Measurements from ENCODE around the gene CFAP61.

CFAP61 gene

GRCh38 chr20:20065361-20065760, 13.0 kb downstream of the CFAP61 start:
- Histone ChIP-seq H4K8ac (ENCODE audit: low read length) (no peak overlapping the region), H2BK5ac (ENCODE audit: low read depth, low read length, poor library complexity, severe bottlenecking) (no peak overlapping the region), H2AFZ (ENCODE audit: low read depth, low read length) (no peak overlapping the region), H3K27ac (ENCODE audit: low read length, poor library complexity, severe bottlenecking) (no peak overlapping the region), H3K9ac (ENCODE audit: low read length) (no peak overlapping the region), H3K27me3 (ENCODE audit: control insufficient read depth in 1 of 2, insufficient read depth in 1 of 2, low read length in 2 of 2) (peaks cover 4 to 8% of the 10 kb centered on the region in 2 experiments), H3K9me3 (ENCODE audit: control insufficient read depth, low read length) (no peaks in the 10 kb centered on the region), H2BK120ac (ENCODE audit: low read depth, low read length) (no peak overlapping the region), H2AK5ac (ENCODE audit: low read length, severe bottlenecking) (no peak overlapping the region), H3K4me3 (ENCODE audit: insufficient read depth in 1 of 2, low read depth in 1 of 2, low read length in 2 of 2) (no peak overlapping the region), H4K91ac (ENCODE audit: low read length) (no peak overlapping the region), H3K79me1 (replicated peaks; ENCODE audit: low read length, poor library complexity, severe bottlenecking) (no peaks in the 10 kb centered on the region), H3K4ac (ENCODE audit: low read depth in 1 of 2, low read length in 2 of 2) (no peak overlapping the region), H3K4me2 (ENCODE audit: low read length, poor library complexity, severe bottlenecking) (no peak overlapping the region), H3K23ac (ENCODE audit: low read length in 2 of 2) (no peak overlapping the region), H3K4me1 (ENCODE audit: control insufficient read depth, insufficient read depth, low read depth, low read length) (no peaks in the 10 kb centered on the region), H3K36me3 (ENCODE audit: control insufficient read depth in 1 of 2, insufficient read depth in 2 of 2, low read depth in 1 of 2, low read length in 2 of 2) (no peaks in the 10 kb centered on the region), H2BK15ac (ENCODE audit: low read depth, poor library complexity, severe bottlenecking) (no peak overlapping the region), H2BK12ac (ENCODE audit: low read length in 2 of 2) (no peak overlapping the region), H3K18ac (ENCODE audit: low read depth in 1 of 2, low read length in 2 of 2) (no peak overlapping the region), H3K14ac (ENCODE audit: low read length in 2 of 2) (no peak overlapping the region)
- 93% methylated on average over 1 of the region's 1 CpG for WGBS
- no peak for DNase-seq

- Histone ChIP-seq H3K4me3 (ENCODE audit: insufficient read depth in 1 of 2, low read depth in 1 of 2, low read length in 2 of 2) (no peak overlapping the region), H2AK5ac (ENCODE audit: low read length, severe bottlenecking) (no peak overlapping the region), H3K27me3 (ENCODE audit: control insufficient read depth in 1 of 2, insufficient read depth in 1 of 2, low read length in 2 of 2) (peaks cover 3 to 11% of the 10 kb centered on the region in 2 experiments), H2AFZ (ENCODE audit: low read depth, low read length) (no peak overlapping the region), H2BK15ac (ENCODE audit: low read depth, poor library complexity, severe bottlenecking) (no peak overlapping the region), H3K4ac (ENCODE audit: low read depth in 1 of 2, low read length in 2 of 2) (no peak overlapping the region), H2BK120ac (ENCODE audit: low read depth, low read length) (no peak overlapping the region), H3K9me3 (ENCODE audit: control insufficient read depth, low read length) (no peaks in the 10 kb centered on the region), H2BK12ac (ENCODE audit: low read length in 2 of 2) (no peak overlapping the region), H3K18ac (ENCODE audit: low read depth in 1 of 2, low read length in 2 of 2) (no peak overlapping the region), H3K27ac (ENCODE audit: low read length, poor library complexity, severe bottlenecking) (no peak overlapping the region), H3K36me3 (ENCODE audit: control insufficient read depth in 1 of 2, insufficient read depth in 2 of 2, low read depth in 1 of 2, low read length in 2 of 2) (no peaks in the 10 kb centered on the region), H3K14ac (ENCODE audit: low read length in 2 of 2) (no peak overlapping the region), H2BK5ac (ENCODE audit: low read depth, low read length, poor library complexity, severe bottlenecking) (no peak overlapping the region), H3K79me1 (replicated peaks; ENCODE audit: low read length, poor library complexity, severe bottlenecking) (no peaks in the 10 kb centered on the region), H4K91ac (ENCODE audit: low read length) (no peak overlapping the region), H3K4me1 (ENCODE audit: control insufficient read depth, insufficient read depth, low read depth, low read length) (peaks cover 5% of the 10 kb centered on the region), H3K4me2 (ENCODE audit: low read length, poor library complexity, severe bottlenecking) (no peak overlapping the region), H3K9ac (ENCODE audit: low read length) (no peak overlapping the region), H4K8ac (ENCODE audit: low read length) (no peak overlapping the region), H3K23ac (ENCODE audit: low read length in 2 of 2) (no peak overlapping the region)
- 76% methylated on average over 10 of the region's 10 CpGs for WGBS
- no peak for DNase-seq
Measured at GRCh38 chr20:20070871-20071726, 18.8 kb downstream of the CFAP61 start.

- H2BK5ac ChIP-seq (ENCODE audit: low read depth, low read length, poor library complexity, severe bottlenecking) = no peak overlapping the region
Measured at GRCh38 chr20:20073801-20074371, 21.6 kb downstream of the CFAP61 start.

GRCh38 chr20:20075032-20075431, 22.7 kb downstream of the CFAP61 start:
- Histone ChIP-seq H2BK12ac (ENCODE audit: low read length in 2 of 2) (no peak overlapping the region), H2BK5ac (ENCODE audit: low read depth, low read length, poor library complexity, severe bottlenecking) (no peak overlapping the region), H3K14ac (ENCODE audit: low read length in 2 of 2) (no peak overlapping the region), H3K4me1 (ENCODE audit: control insufficient read depth, insufficient read depth, low read depth, low read length) (peaks cover 7% of the 10 kb centered on the region), H3K4me3 (ENCODE audit: insufficient read depth in 1 of 2, low read depth in 1 of 2, low read length in 2 of 2) (no peak overlapping the region), H3K9ac (ENCODE audit: low read length) (no peak overlapping the region), H3K18ac (ENCODE audit: low read depth in 1 of 2, low read length in 2 of 2) (no peak overlapping the region), H4K8ac (ENCODE audit: low read length) (no peak overlapping the region), H3K23ac (ENCODE audit: low read length in 2 of 2) (no peak overlapping the region), H2AFZ (ENCODE audit: low read depth, low read length) (no peak overlapping the region), H3K9me3 (ENCODE audit: control insufficient read depth, low read length) (no peaks in the 10 kb centered on the region), H3K27me3 (ENCODE audit: control insufficient read depth in 1 of 2, insufficient read depth in 1 of 2, low read length in 2 of 2) (peaks cover 3 to 23% of the 10 kb centered on the region in 2 experiments), H2BK15ac (ENCODE audit: low read depth, poor library complexity, severe bottlenecking) (no peak overlapping the region), H4K91ac (ENCODE audit: low read length) (no peak overlapping the region), H3K4ac (ENCODE audit: low read depth in 1 of 2, low read length in 2 of 2) (no peak overlapping the region), H2BK120ac (ENCODE audit: low read depth, low read length) (no peak overlapping the region), H3K36me3 (ENCODE audit: control insufficient read depth in 1 of 2, insufficient read depth in 2 of 2, low read depth in 1 of 2, low read length in 2 of 2) (no peaks in the 10 kb centered on the region), H2AK5ac (ENCODE audit: low read length, severe bottlenecking) (no peak overlapping the region), H3K79me1 (replicated peaks; ENCODE audit: low read length, poor library complexity, severe bottlenecking) (no peaks in the 10 kb centered on the region), H3K4me2 (ENCODE audit: low read length, poor library complexity, severe bottlenecking) (no peak overlapping the region), H3K27ac (ENCODE audit: low read length, poor library complexity, severe bottlenecking) (no peak overlapping the region)
- no peak for DNase-seq
- 80% methylated on average over 1 of the region's 4 CpGs for WGBS

More at GRCh38 chr20:20073801-20074371, 21.6 kb downstream of the CFAP61 start:
- H3K4me2 ChIP-seq (ENCODE audit: low read length, poor library complexity, severe bottlenecking) = no peak overlapping the region
- H3K36me3 ChIP-seq (ENCODE audit: control insufficient read depth in 1 of 2, insufficient read depth in 2 of 2, low read depth in 1 of 2, low read length in 2 of 2) = no peaks in the 10 kb centered on the region
- H3K27ac ChIP-seq (ENCODE audit: low read length, poor library complexity, severe bottlenecking) = no peak overlapping the region
- no peak overlapping the region for H2BK12ac ChIP-seq (ENCODE audit: low read length in 2 of 2)
- H3K4ac ChIP-seq (ENCODE audit: low read depth in 1 of 2, low read length in 2 of 2) = no peak overlapping the region
- WGBS = 73% methylated on average over 15 of the region's 15 CpGs
- H3K9me3 ChIP-seq (ENCODE audit: control insufficient read depth, low read length) = no peaks in the 10 kb centered on the region
- no peak overlapping the region for H2BK120ac ChIP-seq (ENCODE audit: low read depth, low read length)
- no peak for DNase-seq
- H4K91ac ChIP-seq (ENCODE audit: low read length) = no peak overlapping the region
- no peak overlapping the region for H2AFZ ChIP-seq (ENCODE audit: low read depth, low read length)
- H3K4me1 ChIP-seq (ENCODE audit: control insufficient read depth, insufficient read depth, low read depth, low read length) = peaks cover 7% of the 10 kb centered on the region
- no peak overlapping the region for H2AK5ac ChIP-seq (ENCODE audit: low read length, severe bottlenecking)
- H2BK15ac ChIP-seq (ENCODE audit: low read depth, poor library complexity, severe bottlenecking) = no peak overlapping the region
- peaks cover 3 to 17% of the 10 kb centered on the region in 2 experiments for H3K27me3 ChIP-seq (ENCODE audit: control insufficient read depth in 1 of 2, insufficient read depth in 1 of 2, low read length in 2 of 2)
- no peaks in the 10 kb centered on the region for H3K79me1 ChIP-seq (replicated peaks; ENCODE audit: low read length, poor library complexity, severe bottlenecking)
- peak overlapping the region; percentile 33 for H3K9ac ChIP-seq (ENCODE audit: low read length)
- no peak overlapping the region for H3K23ac ChIP-seq (ENCODE audit: low read length in 2 of 2)
- H4K8ac ChIP-seq (ENCODE audit: low read length) = no peak overlapping the region
- no peak overlapping the region for H3K18ac ChIP-seq (ENCODE audit: low read depth in 1 of 2, low read length in 2 of 2)
- no peak overlapping the region for H3K4me3 ChIP-seq (ENCODE audit: insufficient read depth in 1 of 2, low read depth in 1 of 2, low read length in 2 of 2)
- H3K14ac ChIP-seq (ENCODE audit: low read length in 2 of 2) = no peak overlapping the region
